MM.1S (cell line): ENCODE data around the gene WSCD1.

Source experiments
- DNase-seq: peaks from one replicate; pipeline ENCODE4 v3.0.0-alpha.2; 2015
- H2AFZ ChIP-seq: fragments of 300-600 bp; sonication (generic); 2 replicates; pipeline ENCODE4 v1.6.0; 2016; ENCODE audit warnings: antibody characterized with exemption, low read length
- H3F3A ChIP-seq: fragments of 300-600 bp; sonication (generic); 2 replicates; pipeline ENCODE4 v1.6.1; 2016; ENCODE audit warnings: mild to moderate bottlenecking, antibody characterized with exemption, low read length, moderate library complexity, mixed read lengths; ENCODE audit not compliant: insufficient read depth
- H3K27ac ChIP-seq: fragments of 300-600 bp; sonication (generic); 2 replicates; pipeline ENCODE4 v1.5.1; 2016; ENCODE audit warnings: mild to moderate bottlenecking, low read length
- H3K27me3 ChIP-seq: fragments of 300-600 bp; sonication (generic); replicated peaks from 2 replicates; pipeline ENCODE4 v1.6.0; 2016; ENCODE audit warnings: low read length; ENCODE audit not compliant: insufficient read depth
- H3K36me3 ChIP-seq: fragments of 300-600 bp; sonication (generic); replicated peaks from 2 replicates; pipeline ENCODE4 v1.6.1; 2016; ENCODE audit warnings: mild to moderate bottlenecking, low read length, mixed read lengths; ENCODE audit not compliant: insufficient read depth
- H3K4me1 ChIP-seq: fragments of 300-600 bp; sonication (generic); 2 replicates; pipeline ENCODE4 v1.6.1; 2016; ENCODE audit warnings: low read length, mixed read lengths
- H3K4me2 ChIP-seq: fragments of 300-600 bp; sonication (generic); 2 replicates; pipeline ENCODE4 v1.6.0; 2016; ENCODE audit warnings: low read depth, low read length
- H3K4me3 ChIP-seq: fragments of 300-600 bp; sonication (generic); 2 replicates; pipeline ENCODE4 v1.5.1; 2016; ENCODE audit warnings: low read length, mixed read lengths
- H3K79me2 ChIP-seq: fragments of 300-600 bp; sonication (generic); 2 replicates; pipeline ENCODE4 v1.6.1; 2016; ENCODE audit warnings: mixed run types, low read length, mixed read lengths
- H3K9ac ChIP-seq: fragments of 300-600 bp; sonication (generic); 2 replicates; pipeline ENCODE4 v1.6.1; 2016; ENCODE audit warnings: low read length, mixed read lengths
- H3K9me2 ChIP-seq: fragments of 300-600 bp; sonication (generic); replicated peaks from 2 replicates; pipeline ENCODE4 v1.6.1; 2016; ENCODE audit warnings: mild to moderate bottlenecking, low read length, mixed read lengths; ENCODE audit not compliant: insufficient read depth
- H3K9me3 ChIP-seq: fragments of 300-600 bp; sonication (generic); replicated peaks from 2 replicates; pipeline ENCODE4 v1.6.1; 2016; ENCODE audit warnings: mild to moderate bottlenecking, low read length, mixed read lengths; ENCODE audit not compliant: insufficient read depth
- H4K20me1 ChIP-seq: fragments of 300-600 bp; sonication (generic); 2 replicates; pipeline ENCODE4 v1.6.1; 2016; ENCODE audit warnings: mild to moderate bottlenecking, low read length, moderate library complexity, mixed read lengths; ENCODE audit not compliant: insufficient read depth
- EZH2 ChIP-seq: fragments of 300-600 bp; sonication (generic); optimal IDR thresholded peaks from 2 replicates; pipeline ENCODE3; 2017; ENCODE audit warnings: low read depth, mild to moderate bottlenecking, antibody characterized with exemption, low read length, mixed read lengths
- EZH2phosphoT487 ChIP-seq: fragments of 300-600 bp; sonication (generic); IDR thresholded peaks from 2 replicates; pipeline ENCODE4 v1.6.1; 2018; ENCODE audit warnings: antibody characterized with exemption, low read length
- TF ChIP-seq, protein P1 (sequence below): fragments of 300-600 bp; sonication (generic); IDR thresholded peaks from 2 replicates; pipeline ENCODE4 v1.5.1; 2016; ENCODE audit warnings: antibody characterized with exemption, low read length, mixed read lengths

WSCD1 gene

GRCh38 chr17:6082335-6082734 is 12.2 kb downstream of the WSCD1 start:
- Histone ChIP-seq H3K4me3 (no peak overlapping the region), H3F3A (peaks cover 14% of the 10 kb centered on the region), H3K4me1 (peaks cover 26% of the 10 kb centered on the region), H3K9me2 (no peaks in the 10 kb centered on the region), H3K36me3 (no peaks in the 10 kb centered on the region; the same call in none of the 2 replicates), H3K4me2 (no peak overlapping the region), H3K9me3 (no peaks in the 10 kb centered on the region), H3K27ac (no peak overlapping the region), H3K79me2 (peaks cover 67% of the 10 kb centered on the region), H2AFZ (no peak overlapping the region), H3K9ac (no peak overlapping the region), H4K20me1 (peaks cover 4% of the 10 kb centered on the region; the same call in 1 of the 2 replicates), H3K27me3 (no peaks in the 10 kb centered on the region)
- DNase-seq, result no peak
- TF ChIP-seq, protein P1, sequence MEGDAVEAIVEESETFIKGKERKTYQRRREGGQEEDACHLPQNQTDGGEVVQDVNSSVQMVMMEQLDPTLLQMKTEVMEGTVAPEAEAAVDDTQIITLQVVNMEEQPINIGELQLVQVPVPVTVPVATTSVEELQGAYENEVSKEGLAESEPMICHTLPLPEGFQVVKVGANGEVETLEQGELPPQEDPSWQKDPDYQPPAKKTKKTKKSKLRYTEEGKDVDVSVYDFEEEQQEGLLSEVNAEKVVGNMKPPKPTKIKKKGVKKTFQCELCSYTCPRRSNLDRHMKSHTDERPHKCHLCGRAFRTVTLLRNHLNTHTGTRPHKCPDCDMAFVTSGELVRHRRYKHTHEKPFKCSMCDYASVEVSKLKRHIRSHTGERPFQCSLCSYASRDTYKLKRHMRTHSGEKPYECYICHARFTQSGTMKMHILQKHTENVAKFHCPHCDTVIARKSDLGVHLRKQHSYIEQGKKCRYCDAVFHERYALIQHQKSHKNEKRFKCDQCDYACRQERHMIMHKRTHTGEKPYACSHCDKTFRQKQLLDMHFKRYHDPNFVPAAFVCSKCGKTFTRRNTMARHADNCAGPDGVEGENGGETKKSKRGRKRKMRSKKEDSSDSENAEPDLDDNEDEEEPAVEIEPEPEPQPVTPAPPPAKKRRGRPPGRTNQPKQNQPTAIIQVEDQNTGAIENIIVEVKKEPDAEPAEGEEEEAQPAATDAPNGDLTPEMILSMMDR, result no peak
- TF ChIP-seq EZH2phosphoT487 (no peak), EZH2 (no peak)

GRCh38 chr17:6084311-6085161 is 14.4 kb downstream of the WSCD1 start:
- H3K9ac ChIP-seq, result no peak overlapping the region
- no peaks in the 10 kb centered on the region for H3K9me3 ChIP-seq
- H3K27ac ChIP-seq, result no peak overlapping the region
- DNase-seq, result no peak
- peaks cover 51% of the 10 kb centered on the region for H3K79me2 ChIP-seq
- peaks cover 7% of the 10 kb centered on the region for H3K4me1 ChIP-seq
- H2AFZ ChIP-seq, result no peak overlapping the region
- TF ChIP-seq, protein P1, result no peak
- TF ChIP-seq EZH2phosphoT487 (no peak), EZH2 (no peak)
- H3K4me3 ChIP-seq, result no peak overlapping the region
- H3K9me2 ChIP-seq, result no peaks in the 10 kb centered on the region
- H3F3A ChIP-seq, result peaks cover 4% of the 10 kb centered on the region
- peaks cover 2% of the 10 kb centered on the region; the same call in 1 of the 2 replicates for H4K20me1 ChIP-seq
- no peak overlapping the region for H3K4me2 ChIP-seq
- H3K27me3 ChIP-seq, result no peaks in the 10 kb centered on the region
- no peaks in the 10 kb centered on the region; the same call in none of the 2 replicates for H3K36me3 ChIP-seq

DNA sequence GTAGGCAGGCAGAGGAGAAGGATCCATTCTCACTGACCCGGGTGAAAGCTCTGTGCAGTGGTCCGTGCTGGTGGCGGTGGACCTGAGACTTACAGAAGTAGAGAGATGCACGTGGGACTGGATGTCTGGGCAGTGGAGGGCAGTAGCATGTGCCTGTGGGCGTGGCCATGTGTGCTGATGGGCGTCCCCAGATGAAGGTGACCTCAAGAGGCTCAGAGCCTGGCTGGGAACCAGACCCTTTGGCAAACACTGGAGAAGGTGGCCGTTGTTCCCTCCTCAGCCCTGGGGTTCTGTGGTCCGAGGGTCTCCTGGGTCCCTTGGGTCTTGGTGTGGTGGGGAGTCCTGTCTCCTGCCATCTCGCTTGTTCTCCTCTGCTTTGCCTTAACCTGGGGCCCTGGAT is 15.6 kb downstream of the WSCD1 start:
- Histone ChIP-seq H2AFZ (no peak overlapping the region), H3K4me1 (no peaks in the 10 kb centered on the region), H3K36me3 (no peaks in the 10 kb centered on the region; the same call in none of the 2 replicates), H3K9me2 (no peaks in the 10 kb centered on the region), H3K27me3 (no peaks in the 10 kb centered on the region), H4K20me1 (no peaks in the 10 kb centered on the region), H3K9ac (no peak overlapping the region), H3F3A (no peaks in the 10 kb centered on the region), H3K27ac (no peak overlapping the region), H3K4me3 (no peak overlapping the region), H3K4me2 (no peak overlapping the region), H3K9me3 (no peaks in the 10 kb centered on the region), H3K79me2 (peaks cover 39% of the 10 kb centered on the region)
- no peak for TF ChIP-seq EZH2phosphoT487
- TF ChIP-seq EZH2, result no peak
- TF ChIP-seq, protein P1, result no peak
- no peak for DNase-seq
